HCT116 (cell line): Measurements from ENCODE around the gene CAMSAP3. TPM values are rescaled to one million over a fixed set of nuclear protein-coding genes. Genes with fewer than 3 reads are reported as not detected.

ENCODE experiments used
- ATAC-seq: fragments of 200-7000 bp; cut with Tn5 transposase; 2 replicates; pipeline ENCODE4 v1.9.1; 2020; ENCODE audit warnings: mild to moderate bottlenecking, moderate library complexity
- BruUV-seq: library from RNA; stranded (reverse); fragments of 400-500 nt; replicated peaks from 2 replicates; lab custom pipeline; 2021; lab: Mats Ljungman, UMichigan
- CTCF ChIA-PET: fragments of 300-600 bp; sonication (Branson Sonifier 250); formaldehyde crosslinking; loops from one replicate; lab custom pipeline; 2021; ENCODE audit warnings: antibody characterized with exemption; lab: Charles Lee
- POLR2A ChIA-PET: fragments of 300-600, 350-600 bp; sonication (Branson Sonifier 250); formaldehyde crosslinking; loops from one replicate; lab custom pipeline; 2021; ENCODE audit warnings: antibody characterized with exemption; lab: Charles Lee
- RAD21 ChIA-PET, 2 experiments: fragments of 300-600 bp; sonication (Branson Sonifier 250); formaldehyde crosslinking; loops; one replicate each; lab custom pipeline; 2023; ENCODE audit warnings: low total read pairs in 2 of 2; ENCODE audit not compliant: uncharacterized antibody in 2 of 2, unreplicated experiment in 2 of 2, low non-redundant PET in 1 of 2; lab: Charles Lee
- DNase-seq: peaks from one replicate; pipeline ENCODE4 v3.0.0-alpha.2; 2010; ENCODE audit warnings: low read depth, low spot score
- H2AFZ ChIP-seq: fragments of 200-600 bp; shearing (Covaris generic), sonication (generic); 2 replicates; pipeline ENCODE4 v1.6.1; 2017; ENCODE audit warnings: low read depth, mixed run types, mixed read lengths, antibody characterized with exemption, low read length; ENCODE audit not compliant: poor library complexity, severe bottlenecking
- H3K27ac ChIP-seq: 2 replicates; pipeline ENCODE4 v1.5.1; 2012; ENCODE audit warnings: low read depth, low read length
- H3K27me3 ChIP-seq: fragments of 200-600 bp; sonication (generic); 2 replicates; pipeline ENCODE4 v1.6.1; 2016; ENCODE audit warnings: mixed run types, low read length, mixed read lengths; ENCODE audit not compliant: insufficient read depth
- H3K36me3 ChIP-seq, 2 experiments: fragments of 200-500 bp in 1 of 2; fragments of 200-600 bp in 1 of 2; sonication (Bioruptor generic) in 1 of 2; sonication (generic) in 1 of 2; 2 replicates each; pipeline versions ENCODE4 v1.5.1 to v1.6.1; 2014 to 2016; ENCODE audit warnings: low read length in 2 of 2, inconsistent platforms in 1 of 2, mixed read lengths in 1 of 2, mixed run types in 1 of 2; ENCODE audit not compliant: insufficient read depth in 2 of 2, control insufficient read depth in 1 of 2
- H3K4me1 ChIP-seq, 2 experiments: fragments of 200-600 bp in 1 of 2; sonication (generic) in 1 of 2; 2 replicates each; pipeline versions ENCODE4 v1.5.1 to v1.6.1; 2012 to 2017; ENCODE audit warnings: low read length in 2 of 2, inconsistent platforms in 1 of 2, mild to moderate bottlenecking in 1 of 2, mixed read lengths in 1 of 2, mixed run types in 1 of 2, moderate library complexity in 1 of 2; ENCODE audit not compliant: insufficient read depth in 2 of 2, control insufficient read depth in 1 of 2
- H3K4me2 ChIP-seq: fragments of 200-600 bp; sonication (generic); 2 replicates; pipeline ENCODE4 v1.6.1; 2017; ENCODE audit warnings: mixed run types, low read length, mixed read lengths
- H3K4me3 ChIP-seq, 2 experiments: fragments of 200-600 bp in 1 of 2; sonication (generic) in 1 of 2; replicated peaks in 1 of 2; 2 replicates each; pipeline ENCODE4 v1.5.1; 2011 to 2016; ENCODE audit warnings: low read length in 2 of 2, control low read depth in 1 of 2, low read depth in 1 of 2, mild to moderate bottlenecking in 1 of 2, mixed read lengths in 1 of 2, mixed run types in 1 of 2
- H3K79me2 ChIP-seq: fragments of 200-600 bp; sonication (generic); 2 replicates; pipeline ENCODE4 v1.6.1; 2017; ENCODE audit warnings: mild to moderate bottlenecking, mixed run types, low read length, moderate library complexity, mixed read lengths; ENCODE audit not compliant: insufficient read depth
- H3K9ac ChIP-seq: fragments of 200-600 bp; sonication (generic); 2 replicates; pipeline ENCODE4 v1.6.1; 2016; ENCODE audit warnings: low read length, mixed read lengths
- H3K9me2 ChIP-seq: fragments of 200-600 bp; sonication (generic), shearing (Covaris generic); 2 replicates; pipeline ENCODE4 v1.6.1; 2017; ENCODE audit warnings: mixed run types, mild to moderate bottlenecking, moderate library complexity; ENCODE audit not compliant: insufficient read depth
- H3K9me3 ChIP-seq, 2 experiments: fragments of 200-500 bp in 1 of 2; fragments of 200-600 bp in 1 of 2; sonication (Bioruptor generic) in 1 of 2; sonication (generic) in 1 of 2; 2 replicates each; pipeline ENCODE4 v1.6.1; 2014 to 2017; ENCODE audit warnings: low read length in 2 of 2, mixed read lengths in 2 of 2, inconsistent platforms in 1 of 2, low read depth in 1 of 2, mild to moderate bottlenecking in 1 of 2, mixed run types in 1 of 2, moderate library complexity in 1 of 2; ENCODE audit not compliant: control insufficient read depth in 1 of 2, insufficient read depth in 1 of 2
- H4K20me1 ChIP-seq: fragments of 200-600 bp; sonication (generic), shearing (Covaris generic); 2 replicates; pipeline ENCODE4 v1.6.1; 2017; ENCODE audit warnings: mixed run types, mild to moderate bottlenecking, moderate library complexity; ENCODE audit not compliant: insufficient read depth
- ATF3 ChIP-seq: IDR thresholded peaks from 2 replicates; pipeline ENCODE4 v1.6.1; 2012
- CEBPB ChIP-seq: IDR thresholded peaks from 2 replicates; pipeline ENCODE4 v1.6.1; 2012; ENCODE audit warnings: low read depth
- EGR1 ChIP-seq: IDR thresholded peaks from 2 replicates; pipeline ENCODE4 v1.6.1; 2012; ENCODE audit warnings: low read depth
- EZH2 ChIP-seq: fragments of 200-600 bp; sonication (generic); IDR thresholded peaks from 2 replicates; pipeline ENCODE4 v1.6.1; 2017; ENCODE audit warnings: antibody characterized with exemption, mixed run types
- EZH2phosphoT487 ChIP-seq: fragments of 200-600 bp; IDR thresholded peaks from 2 replicates; pipeline ENCODE4 v1.6.1; 2018; ENCODE audit warnings: antibody characterized with exemption, borderline replicate concordance
- POLR2AphosphoS5 ChIP-seq: IDR thresholded peaks from 2 replicates; pipeline ENCODE4 v1.6.1; 2011; ENCODE audit warnings: mild to moderate bottlenecking, low read depth, low read length, moderate library complexity
- REST ChIP-seq: IDR thresholded peaks from 2 replicates; pipeline ENCODE4 v1.6.1; 2012; ENCODE audit warnings: low read depth
- SRF ChIP-seq: IDR thresholded peaks from 2 replicates; pipeline ENCODE4 v1.6.1; 2012; ENCODE audit warnings: low read depth
- ZNF274 ChIP-seq: fragments of 200-500 bp; sonication (Bioruptor generic); IDR thresholded peaks from 2 replicates; pipeline ENCODE4 v1.6.1; 2014; ENCODE audit warnings: mild to moderate bottlenecking, low read depth, low read length, inconsistent platforms
- intact Hi-C: fragments of 100-400 bp; cut with micrococcal nuclease; formaldehyde crosslinking; loops from 2 replicates; pipeline ENCODE4 v1.10.0; 2022
- total RNA-seq: library from RNA; stranded (reverse); gene quantifications from one replicate; pipeline ENCODE4 v1.2.1, GENCODE V29; 2021; ENCODE audit not compliant: unreplicated experiment

The CAMSAP3 gene
- total RNA-seq, 1 experiment from 2014 or later = 24.0 TPM

- POLR2A ChIA-PET = interaction anchor here (0.8 to 2.0 kb wide), 2 partner anchors 9 to 23 kb away, joined by 5 to 6 read pairs; no protein-coding TSS in a partner anchor
- Histone ChIP-seq H3K79me2 (peaks cover 65% of the 10 kb centered on the region), H3K4me3 (peak overlapping the region; percentile 79 to 96), H3K4me1 (peaks cover 7 to 18% of the 10 kb centered on the region in 2 experiments), H3K9me3 (no peaks in the 10 kb centered on the region), H3K9me2 (no peaks in the 10 kb centered on the region), H3K9ac (peak overlapping the region; percentile 90), H4K20me1 (no peaks in the 10 kb centered on the region), H3K27me3 (no peaks in the 10 kb centered on the region), H2AFZ (no peak overlapping the region), H3K4me2 (peak overlapping the region; percentile 95), H3K36me3 (peaks cover 0 to 20% of the 10 kb centered on the region in 2 experiments; a peak in 3 of 4 replicates), H3K27ac (peak overlapping the region; percentile 66)
- intact Hi-C loops = no loop called here
- TF ChIP-seq POLR2AphosphoS5 (no peak), REST (no peak), SRF (no peak), EZH2phosphoT487 (no peak), CEBPB (no peak), EGR1 (no peak), EZH2 (no peak), ATF3 (no peak), ZNF274 (no peak)
- CTCF ChIA-PET = interaction anchor here (1.0 to 1.7 kb wide), 3 partner anchors 52 to 784 kb away, joined by 4 to 11 read pairs (median 6); partner anchors contain the start of genes MARCHF2 and TRAPPC5
- no peak for DNase-seq
- TSS peak; percentile 88 for BruUV-seq
- RAD21 ChIA-PET = interaction anchor here (0.6 to 0.8 kb wide), 3 partner anchors 60 to 272 kb away, joined by 3 read pairs; no protein-coding TSS in a partner anchor
- ATAC-seq = no peak
Observed at GRCh38 chr19:7628589-7629311, 33.1 kb downstream of the CAMSAP3 start.
